HEK293T (cell line): ENCODE results near the gene BEGAIN.

Experiments
- CTCF ChIA-PET: fragments of 350-600 bp; formaldehyde crosslinking; extraction: SDS; loops from one replicate; lab custom pipeline; 2021; ENCODE audit warnings: antibody characterized with exemption, inconsistent platforms; lab: Yijun Ruan, JAX
- POLR2A ChIA-PET: fragments of 350-600 bp; formaldehyde crosslinking; extraction: SDS; loops from one replicate; lab custom pipeline; 2020; ENCODE audit warnings: antibody characterized with exemption, inconsistent platforms; lab: Yijun Ruan, JAX
- DNase-seq: peaks from one replicate; pipeline ENCODE4 v3.0.0; 2012; ENCODE audit warnings: mixed read lengths; ENCODE audit errors: extremely low spot score
- ARNT ChIP-seq: fragments of 450-650 bp; IDR thresholded peaks from 2 replicates; pipeline ENCODE4 v1.6.1; 2017; ENCODE audit warnings: mild to moderate bottlenecking
- BHLHE40 ChIP-seq: fragments of 450-650 bp; IDR thresholded peaks from 2 replicates; pipeline ENCODE4 v1.6.1; 2016; ENCODE audit warnings: mild to moderate bottlenecking, moderate library complexity, borderline replicate concordance
- CTBP1 ChIP-seq: fragments of 450-650 bp; IDR thresholded peaks from 2 replicates; pipeline ENCODE4 v1.6.1; 2016; ENCODE audit warnings: borderline replicate concordance
- ELF4 ChIP-seq: fragments of 450-650 bp; IDR thresholded peaks from 2 replicates; pipeline ENCODE4 v1.6.1; 2017; ENCODE audit warnings: antibody characterized with exemption
- FOXA1 ChIP-seq: fragments of 450-650 bp; IDR thresholded peaks from 2 replicates; pipeline ENCODE4 v1.6.1; 2016; ENCODE audit warnings: mild to moderate bottlenecking
- FOXK2 ChIP-seq: fragments of 450-650 bp; IDR thresholded peaks from 2 replicates; pipeline ENCODE4 v1.6.1; 2016; ENCODE audit warnings: mild to moderate bottlenecking
- FOXM1 ChIP-seq: fragments of 450-650 bp; IDR thresholded peaks from 2 replicates; pipeline ENCODE4 v1.6.1; 2017; ENCODE audit warnings: mild to moderate bottlenecking, borderline replicate concordance
- HDGF ChIP-seq: fragments of 450-650 bp; IDR thresholded peaks from 2 replicates; pipeline ENCODE4 v1.6.1; 2017; ENCODE audit warnings: antibody characterized with exemption, borderline replicate concordance
- L3MBTL2 ChIP-seq: fragments of 450-650 bp; conservative IDR thresholded peaks from 2 replicates; pipeline ENCODE4 v1.6.1; 2016; ENCODE audit warnings: mild to moderate bottlenecking
- LEF1 ChIP-seq: fragments of 450-650 bp; IDR thresholded peaks from 2 replicates; pipeline ENCODE4 v1.6.1; 2017; ENCODE audit warnings: mild to moderate bottlenecking, borderline replicate concordance
- NFRKB ChIP-seq: fragments of 450-650 bp; IDR thresholded peaks from 2 replicates; pipeline ENCODE4 v1.6.1; 2016; ENCODE audit warnings: mild to moderate bottlenecking, moderate library complexity
- PKNOX1 ChIP-seq: fragments of 450-650 bp; IDR thresholded peaks from 2 replicates; pipeline ENCODE4 v1.6.1; 2016
- SP1 ChIP-seq: fragments of 450-650 bp; IDR thresholded peaks from 2 replicates; pipeline ENCODE4 v1.6.1; 2017
- SUZ12 ChIP-seq: fragments of 450-650 bp; IDR thresholded peaks from 2 replicates; pipeline ENCODE4 v1.6.1; 2016; ENCODE audit warnings: mild to moderate bottlenecking
- TARDBP ChIP-seq: fragments of 450-650 bp; IDR thresholded peaks from 2 replicates; pipeline ENCODE4 v1.6.1; 2016
- ZNF384 ChIP-seq: fragments of 450-650 bp; IDR thresholded peaks from 2 replicates; pipeline ENCODE4 v1.6.1; 2016

BEGAIN gene

GRCh38 chr14:100619396-100620254 is 32.4 kb upstream of the BEGAIN start:
- CTCF ChIA-PET = no interaction called here
- no peak for DNase-seq
- no peak for TF ChIP-seq ZNF384
- TF ChIP-seq FOXA1 = no peak
- no peak for TF ChIP-seq SP1
- TF ChIP-seq FOXK2 = no peak
- no peak for TF ChIP-seq ELF4
- no peak for TF ChIP-seq ARNT
- no peak for TF ChIP-seq NFRKB
- no peak for TF ChIP-seq L3MBTL2
- TF ChIP-seq TARDBP = no peak
- no peak for TF ChIP-seq SUZ12
- no peak for TF ChIP-seq PKNOX1
- TF ChIP-seq LEF1 = no peak
- TF ChIP-seq BHLHE40 = no peak
- TF ChIP-seq CTBP1 = no peak
- TF ChIP-seq FOXM1 = no peak
- no peak for TF ChIP-seq HDGF
- POLR2A ChIA-PET = no interaction called here

GRCh38 chr14:100618763-100619320 is 31.6 kb upstream of the BEGAIN start:
- DNase-seq = no peak
- TF ChIP-seq CTBP1 (no peak), ELF4 (no peak), FOXA1 (no peak), SUZ12 (no peak), FOXM1 (no peak), FOXK2 (no peak), ZNF384 (no peak), ARNT (no peak)
- ChIA-PET CTCF (interaction anchor here (1.4 kb wide), 1 partner anchor 233 kb away, joined by 3 read pairs; no protein-coding TSS in a partner anchor), POLR2A (interaction anchor here (0.6 kb wide), 1 partner anchor 248 kb away, joined by 3 read pairs; no protein-coding TSS in a partner anchor)

- POLR2A ChIA-PET = interaction anchor here (0.6 kb wide), 1 partner anchor 248 kb away, joined by 3 read pairs; no protein-coding TSS in a partner anchor
- TF ChIP-seq HDGF (no peak), TARDBP (no peak), FOXA1 (no peak), ZNF384 (no peak), FOXK2 (no peak), FOXM1 (no peak), ELF4 (no peak), CTBP1 (no peak), PKNOX1 (no peak), ARNT (no peak), SP1 (no peak), L3MBTL2 (no peak), SUZ12 (no peak), NFRKB (no peak), LEF1 (no peak), BHLHE40 (no peak)
- CTCF ChIA-PET = interaction anchor here (1.4 kb wide), 1 partner anchor 233 kb away, joined by 3 read pairs; no protein-coding TSS in a partner anchor
- no peak for DNase-seq
These were observed 31.1 kb upstream of the BEGAIN start for GRCh38 chr14:100618318-100618693.

GRCh38 chr14:100617410-100618317 is 30.4 kb upstream of the BEGAIN start:
- CTCF ChIA-PET = interaction anchor here (1.4 kb wide), 1 partner anchor 232 kb away, joined by 3 read pairs; no protein-coding TSS in a partner anchor

More at GRCh38 chr14:100617410-100618317, 30.4 kb upstream of the BEGAIN start:
- no peak for DNase-seq
- POLR2A ChIA-PET = no interaction called here
- TF ChIP-seq SP1 (no peak), LEF1 (no peak), SUZ12 (no peak), ELF4 (no peak), HDGF (no peak), FOXM1 (no peak), L3MBTL2 (no peak), CTBP1 (no peak), ARNT (no peak), ZNF384 (no peak), PKNOX1 (no peak), NFRKB (no peak), FOXK2 (no peak), TARDBP (no peak), BHLHE40 (no peak), FOXA1 (no peak)
